HEK293 (cell line): Measurements from ENCODE around the gene MYADML2.
"Not testable (repeated sequence)": the region's sequence is repeated elsewhere in the genome, so short reads cannot be mapped to it uniquely, and the experiment has no call there.

Experiments used
- CTCF ChIA-PET: fragments of 350-600 bp; formaldehyde crosslinking; extraction: SDS; loops from one replicate; lab custom pipeline; 2021; ENCODE audit warnings: antibody characterized with exemption; lab: Yijun Ruan, JAX
- POLR2A ChIA-PET: fragments of 300-600 bp; formaldehyde crosslinking; extraction: SDS; loops from one replicate; lab custom pipeline; 2020; ENCODE audit warnings: antibody characterized with exemption, inconsistent platforms; lab: Yijun Ruan, JAX
- H3K27ac ChIP-seq: fragments of 200-500 bp; sonication (Bioruptor generic); 2 replicates; pipeline ENCODE4 v1.5.1; 2014; ENCODE audit warnings: low read depth, low read length, control low read depth, inconsistent platforms; ENCODE audit errors: extremely low read depth
- H3K36me3 ChIP-seq, 2 experiments: fragments of 200-500 bp in 1 of 2; sonication (Bioruptor generic) in 1 of 2; 1 replicate in 1 of 2; 2 replicates in 1 of 2; pipeline ENCODE4 v1.5.1; 2014 to 2017; ENCODE audit warnings: inconsistent platforms in 2 of 2, low read length in 2 of 2; ENCODE audit not compliant: control insufficient read depth in 2 of 2, insufficient read depth in 1 of 2
- H3K4me1 ChIP-seq: fragments of 200-500 bp; sonication (Bioruptor generic); 2 replicates; pipeline ENCODE4 v1.5.1; 2014; ENCODE audit warnings: mild to moderate bottlenecking, low read length, inconsistent platforms; ENCODE audit not compliant: control insufficient read depth, insufficient read depth
- H3K4me3 ChIP-seq: 2 replicates; pipeline ENCODE4 v1.5.1; 2011; ENCODE audit warnings: low read depth, mild to moderate bottlenecking, control low read depth, low read length, moderate library complexity
- H3K9me3 ChIP-seq: fragments of 200-500 bp; sonication (Bioruptor generic); 2 replicates; pipeline ENCODE4 v1.5.1; 2014; ENCODE audit warnings: low read depth, low read length, inconsistent platforms; ENCODE audit not compliant: control insufficient read depth, insufficient read depth
- CTCF ChIP-seq: fragments of 450-650 bp; formaldehyde crosslinking; IDR thresholded peaks from 2 replicates; pipeline ENCODE4 v1.5.1; 2016; ENCODE audit warnings: missing biosample characterization, missing genetic modification characterization
- KLF10 ChIP-seq: fragments of 450-650 bp; IDR thresholded peaks from 2 replicates; pipeline ENCODE4 v1.5.1; 2018; ENCODE audit warnings: missing biosample characterization, mild to moderate bottlenecking, missing genetic modification characterization
- KLF17 ChIP-seq: fragments of 450-650 bp; formaldehyde crosslinking; IDR thresholded peaks from 2 replicates; pipeline ENCODE4 v1.5.1; 2016; ENCODE audit warnings: missing biosample characterization, missing genetic modification characterization
- PRDM10 ChIP-seq: fragments of 450-650 bp; formaldehyde crosslinking; IDR thresholded peaks from 2 replicates; pipeline ENCODE4 v1.5.1; 2016; ENCODE audit warnings: missing biosample characterization, missing genetic modification characterization
- TCF7L2 ChIP-seq: IDR thresholded peaks from 2 replicates; pipeline ENCODE4 v1.6.1; 2011; ENCODE audit warnings: low read depth, mild to moderate bottlenecking, inconsistent platforms, low read length, moderate library complexity, borderline replicate concordance
- ZBTB21 ChIP-seq: fragments of 450-650 bp; formaldehyde crosslinking; IDR thresholded peaks from 2 replicates; pipeline ENCODE4 v1.5.1; 2017; ENCODE audit warnings: missing biosample characterization, missing genetic modification characterization
- ZBTB7A ChIP-seq: fragments of 450-650 bp; formaldehyde crosslinking; IDR thresholded peaks from 2 replicates; pipeline ENCODE4 v1.5.1; 2016; ENCODE audit warnings: low read depth, missing biosample characterization, missing genetic modification characterization
- ZBTB8A ChIP-seq: fragments of 450-650 bp; formaldehyde crosslinking; IDR thresholded peaks from 2 replicates; pipeline ENCODE4 v1.5.1; 2016; ENCODE audit warnings: missing biosample characterization, missing genetic modification characterization
- ZFP37 ChIP-seq: fragments of 450-650 bp; formaldehyde crosslinking; IDR thresholded peaks from 2 replicates; pipeline ENCODE4 v1.5.1; 2016; ENCODE audit warnings: missing biosample characterization, missing genetic modification characterization
- ZIC2 ChIP-seq: fragments of 450-650 bp; formaldehyde crosslinking; IDR thresholded peaks from 2 replicates; pipeline ENCODE4 v1.5.1; 2016; ENCODE audit warnings: missing biosample characterization, missing genetic modification characterization
- ZNF146 ChIP-seq: fragments of 450-650 bp; formaldehyde crosslinking; IDR thresholded peaks from 2 replicates; pipeline ENCODE4 v1.5.1; 2016; ENCODE audit warnings: missing biosample characterization, missing genetic modification characterization
- ZNF169 ChIP-seq: fragments of 450-650 bp; formaldehyde crosslinking; IDR thresholded peaks from 2 replicates; pipeline ENCODE4 v1.5.1; 2016; ENCODE audit warnings: missing biosample characterization, missing genetic modification characterization
- ZNF175 ChIP-seq: fragments of 450-650 bp; formaldehyde crosslinking; IDR thresholded peaks from 2 replicates; pipeline ENCODE4 v1.5.1; 2016; ENCODE audit warnings: missing biosample characterization, missing genetic modification characterization
- ZNF366 ChIP-seq: fragments of 450-650 bp; formaldehyde crosslinking; conservative IDR thresholded peaks from 2 replicates; pipeline ENCODE4 v1.5.1; 2016; ENCODE audit warnings: missing biosample characterization, missing genetic modification characterization
- ZNF692 ChIP-seq: fragments of 450-650 bp; formaldehyde crosslinking; IDR thresholded peaks from 2 replicates; pipeline ENCODE4 v1.5.1; 2016; ENCODE audit warnings: missing biosample characterization, missing genetic modification characterization
- ZNF704 ChIP-seq: fragments of 450-650 bp; formaldehyde crosslinking; IDR thresholded peaks from 2 replicates; pipeline ENCODE4 v1.5.1; 2016; ENCODE audit warnings: missing biosample characterization, missing genetic modification characterization
- ZNF768 ChIP-seq: fragments of 450-650 bp; formaldehyde crosslinking; IDR thresholded peaks from 2 replicates; pipeline ENCODE4 v1.5.1; 2018; ENCODE audit warnings: missing biosample characterization, mild to moderate bottlenecking, missing genetic modification characterization
- ZNF830 ChIP-seq: fragments of 450-650 bp; IDR thresholded peaks from 2 replicates; pipeline ENCODE4 v1.5.0; 2018; ENCODE audit warnings: missing biosample characterization, missing genetic modification characterization, low read depth, mild to moderate bottlenecking, moderate library complexity

MYADML2 gene

GRCh38 chr17:81983639-81984373, 36.8 kb upstream of the MYADML2 start (continued):
- TF ChIP-seq PRDM10 (tag by site-specific recombination): no peak
- TF ChIP-seq ZBTB21 (tag by site-specific recombination): no peak
- no peak for TF ChIP-seq ZNF169 (tag by site-specific recombination)
- TF ChIP-seq ZIC2 (tag by site-specific recombination): no peak

GRCh38 chr17:81983011-81983638, 36.1 kb upstream of the MYADML2 start:
- H3K36me3 ChIP-seq: peaks cover 9 to 54% of the 10 kb centered on the region in 2 experiments; a peak in 2 of 3 replicates
- no peaks in the 10 kb centered on the region for H3K9me3 ChIP-seq
- POLR2A ChIA-PET: interaction anchor here (0.7 kb wide), 1 partner anchor 40 kb away, joined by 3 read pairs; the partner anchor contains the start of genes CENPX and LRRC45
- CTCF ChIA-PET: interaction anchor here (0.6 to 1.6 kb wide), 3 partner anchors 20 to 37 kb away, joined by 3 to 6 read pairs (median 4); no protein-coding TSS in a partner anchor
- H3K4me1 ChIP-seq: peaks cover 5% of the 10 kb centered on the region
- no peak overlapping the region for H3K4me3 ChIP-seq
- H3K27ac ChIP-seq: no peak overlapping the region
- TF ChIP-seq ZNF146 (tag by site-specific recombination) (no peak), ZBTB7A (no peak), CTCF (tag by site-specific recombination) (no peak), ZNF830 (tag by site-specific recombination) (no peak), ZNF704 (tag by site-specific recombination) (no peak), KLF17 (tag by site-specific recombination) (no peak), ZNF768 (tag by site-specific recombination) (no peak), ZNF175 (no peak), ZNF692 (tag by site-specific recombination) (no peak), TCF7L2 (no peak), KLF10 (no peak), ZNF366 (no peak), ZFP37 (tag by site-specific recombination) (no peak), ZBTB8A (tag by site-specific recombination) (no peak)

GRCh38 chr17:81981511-81981910, 34.5 kb upstream of the MYADML2 start:
- H3K4me1 ChIP-seq, POLR2A ChIA-PET, H3K9me3 ChIP-seq, H3K27ac ChIP-seq, H3K4me3 ChIP-seq: not testable (repeated sequence)
- H3K36me3 ChIP-seq: peaks cover 9 to 48% of the 10 kb centered on the region in 2 experiments; a peak in 2 of 3 replicates
- CTCF ChIA-PET: interaction anchor here (0.6 to 3.3 kb wide), 3 partner anchors 22 to 63 kb away, joined by 3 to 16 read pairs (median 7); no protein-coding TSS in a partner anchor
